Calu3 (cell line): ENCODE results near the gene KRT80. TPM values are rescaled to one million over a fixed set of nuclear protein-coding genes. Genes with fewer than 3 reads are reported as not detected.
A peak's percentile ranks its signal among the peaks of the same experiment; 100 is the strongest.

ENCODE experiments used
- BruUV-seq: library from RNA; stranded (reverse); fragments of 400-500 nt; replicated peaks from 2 replicates; lab custom pipeline; 2021; lab: Mats Ljungman, UMichigan
- CTCF ChIA-PET: fragments of 300-600 bp; sonication (Branson Sonifier 250); formaldehyde crosslinking; loops from one replicate; lab custom pipeline; 2022; ENCODE audit warnings: antibody characterized with exemption; lab: Charles Lee
- DNase-seq: peaks from one replicate; pipeline ENCODE4 v3.0.0; 2022
- H3K27ac Mint-ChIP-seq: one replicate; pipeline ENCODE4 v1.8.0; 2022; ENCODE audit warnings: mixed read lengths; ENCODE audit not compliant: unreplicated experiment
- H3K27me3 Mint-ChIP-seq: one replicate; pipeline ENCODE4 v1.8.0; 2022; ENCODE audit warnings: mixed read lengths; ENCODE audit not compliant: unreplicated experiment
- H3K36me3 Mint-ChIP-seq: one replicate; pipeline ENCODE4 v1.8.0; 2022; ENCODE audit warnings: mild to moderate bottlenecking, moderate library complexity, mixed read lengths; ENCODE audit not compliant: insufficient read depth, unreplicated experiment
- H3K4me1 Mint-ChIP-seq: one replicate; pipeline ENCODE4 v1.8.0; 2022; ENCODE audit warnings: mild to moderate bottlenecking, low read depth, mixed read lengths; ENCODE audit not compliant: unreplicated experiment
- H3K4me3 Mint-ChIP-seq: one replicate; pipeline ENCODE4 v1.8.0; 2022; ENCODE audit warnings: mild to moderate bottlenecking, low read depth, moderate library complexity, mixed read lengths; ENCODE audit not compliant: unreplicated experiment
- H3K9me3 Mint-ChIP-seq: one replicate; pipeline ENCODE4 v1.8.0; 2022; ENCODE audit warnings: low read depth, mixed read lengths; ENCODE audit not compliant: unreplicated experiment
- intact Hi-C: fragments of 100-400 bp; cut with micrococcal nuclease; formaldehyde crosslinking; loops from one replicate; pipeline ENCODE4 v1.10.0; 2022; ENCODE audit not compliant: unreplicated experiment
- total RNA-seq: library from RNA; stranded (reverse); gene quantifications from 2 replicates; pipeline ENCODE4 v1.2.3, GENCODE V29; 2022
- TF ChIP-seq, protein P1 (sequence below): fragments of 200-600 bp; IDR thresholded peaks from one replicate; pipeline ENCODE4 v1.8.0; 2022; ENCODE audit warnings: antibody characterized with exemption; ENCODE audit not compliant: unreplicated experiment

The KRT80 gene
- total RNA-seq, 1 experiment from 2014 or later: 45.5 TPM

DNA sequence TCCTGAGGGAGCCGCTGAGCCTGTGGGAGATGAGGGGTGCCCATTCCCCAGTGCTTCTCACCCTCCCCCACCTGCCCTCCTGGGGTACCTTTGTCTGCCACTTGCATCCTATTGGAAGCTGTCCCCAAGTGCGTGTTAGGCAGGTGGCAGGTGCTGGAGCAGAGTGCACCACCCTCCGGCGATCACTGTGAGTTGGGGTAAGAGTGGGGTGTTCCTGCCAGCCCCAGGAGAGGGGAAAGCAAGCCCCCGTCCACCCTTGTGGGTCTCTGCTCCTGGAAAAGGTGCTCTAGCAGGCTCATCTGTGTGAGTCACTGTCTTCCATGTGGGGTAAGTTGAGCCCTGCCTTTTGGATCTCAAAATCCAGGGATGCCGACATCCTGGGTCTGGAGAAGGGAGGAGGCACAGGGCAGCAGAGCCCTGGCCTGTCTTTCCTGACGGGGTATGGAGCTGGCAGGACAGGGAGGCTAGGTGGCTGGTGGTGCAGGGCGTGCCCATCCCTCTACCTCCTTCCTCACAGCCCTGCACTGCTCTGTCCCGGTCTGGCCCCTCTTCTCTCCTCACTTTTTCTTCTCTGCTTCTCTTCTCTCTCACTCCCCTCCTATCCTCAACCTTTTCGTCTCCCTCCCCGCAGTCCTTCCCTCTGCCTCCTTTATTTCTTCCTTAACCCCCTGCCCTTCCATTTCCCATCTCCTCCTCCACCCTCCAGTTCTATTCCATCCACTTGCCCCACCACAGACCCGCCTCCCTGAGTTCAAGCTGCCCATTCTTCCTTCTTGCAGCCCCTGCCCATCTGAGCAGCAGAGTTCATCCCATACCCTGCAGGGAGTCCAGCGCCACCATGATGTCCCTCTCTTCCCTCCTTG lies 21.1 kb upstream of the KRT80 start:
- Mint-ChIP-seq H3K4me1 (peaks cover 62% of the 10 kb centered on the region), H3K27me3 (no peaks in the 10 kb centered on the region), H3K4me3 (no peak overlapping the region), H3K9me3 (no peaks in the 10 kb centered on the region), H3K36me3 (peaks cover 24% of the 10 kb centered on the region), H3K27ac (peak overlapping the region; percentile 31)
- no peak for DNase-seq
- BruUV-seq: no TSS peak
- CTCF ChIA-PET: interaction anchor here (0.7 to 1.5 kb wide), 6 partner anchors 21 to 115 kb away, joined by 3 to 9 read pairs (median 4); partner anchors contain the start of gene KRT80
- TF ChIP-seq, protein P1, sequence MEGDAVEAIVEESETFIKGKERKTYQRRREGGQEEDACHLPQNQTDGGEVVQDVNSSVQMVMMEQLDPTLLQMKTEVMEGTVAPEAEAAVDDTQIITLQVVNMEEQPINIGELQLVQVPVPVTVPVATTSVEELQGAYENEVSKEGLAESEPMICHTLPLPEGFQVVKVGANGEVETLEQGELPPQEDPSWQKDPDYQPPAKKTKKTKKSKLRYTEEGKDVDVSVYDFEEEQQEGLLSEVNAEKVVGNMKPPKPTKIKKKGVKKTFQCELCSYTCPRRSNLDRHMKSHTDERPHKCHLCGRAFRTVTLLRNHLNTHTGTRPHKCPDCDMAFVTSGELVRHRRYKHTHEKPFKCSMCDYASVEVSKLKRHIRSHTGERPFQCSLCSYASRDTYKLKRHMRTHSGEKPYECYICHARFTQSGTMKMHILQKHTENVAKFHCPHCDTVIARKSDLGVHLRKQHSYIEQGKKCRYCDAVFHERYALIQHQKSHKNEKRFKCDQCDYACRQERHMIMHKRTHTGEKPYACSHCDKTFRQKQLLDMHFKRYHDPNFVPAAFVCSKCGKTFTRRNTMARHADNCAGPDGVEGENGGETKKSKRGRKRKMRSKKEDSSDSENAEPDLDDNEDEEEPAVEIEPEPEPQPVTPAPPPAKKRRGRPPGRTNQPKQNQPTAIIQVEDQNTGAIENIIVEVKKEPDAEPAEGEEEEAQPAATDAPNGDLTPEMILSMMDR: no peak
- intact Hi-C loops: no loop called here

DNA sequence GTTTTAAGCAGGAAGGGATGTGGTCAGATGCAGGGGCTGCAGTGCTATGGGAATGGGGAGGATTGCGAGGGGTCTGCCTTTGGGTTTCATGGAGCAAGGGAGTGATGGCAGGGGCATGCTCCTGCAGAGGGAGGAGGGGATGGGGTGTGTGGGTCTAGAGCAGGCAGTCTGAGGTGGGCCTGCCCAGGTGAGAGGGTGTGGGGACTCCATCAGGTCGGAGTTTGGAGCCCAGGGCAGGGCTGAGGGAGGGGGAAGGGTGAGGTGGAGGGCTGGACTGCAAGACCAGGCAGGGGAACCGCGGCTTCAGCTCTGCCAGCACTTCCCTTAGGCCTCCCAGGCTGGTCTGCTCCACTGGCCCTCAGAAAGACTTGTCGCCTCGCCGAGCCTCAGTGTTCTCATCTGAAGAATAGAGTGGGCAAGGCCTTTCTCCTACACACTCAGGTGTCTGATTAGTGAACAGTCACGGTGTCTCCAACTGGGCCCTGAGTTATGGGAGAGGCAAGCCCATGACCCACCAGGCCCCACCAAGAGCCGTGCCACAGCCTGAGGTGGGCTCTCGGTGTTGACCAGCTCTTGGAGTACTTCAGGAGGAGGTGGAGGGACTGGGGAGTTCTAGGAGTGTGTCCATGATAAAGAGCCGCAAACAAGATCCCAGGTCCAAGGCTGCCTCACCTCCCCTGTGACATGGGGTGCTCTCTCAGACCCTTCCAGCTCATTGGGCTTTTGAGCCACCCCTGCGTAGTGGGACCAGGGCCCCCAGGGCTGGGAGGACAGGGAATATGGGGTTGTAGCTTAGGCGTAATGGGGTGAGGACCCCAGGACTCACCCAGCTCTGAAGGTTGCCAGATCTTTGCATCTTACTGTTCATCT lies 20.1 kb upstream of the KRT80 start:
- no TSS peak for BruUV-seq
- Mint-ChIP-seq H3K4me3 (no peak overlapping the region), H3K27ac (peak overlapping the region; percentile 27), H3K9me3 (no peaks in the 10 kb centered on the region), H3K36me3 (peaks cover 19% of the 10 kb centered on the region), H3K27me3 (no peaks in the 10 kb centered on the region), H3K4me1 (peaks cover 72% of the 10 kb centered on the region)
- TF ChIP-seq, protein P1: no peak
- no peak for DNase-seq
- CTCF ChIA-PET: interaction anchor here (0.7 kb wide), 1 partner anchor 30 kb away, joined by 3 read pairs; no protein-coding TSS in a partner anchor
- intact Hi-C loops: no loop called here

GRCh38 chr12:52210925-52211650 lies 19.3 kb upstream of the KRT80 start:
- intact Hi-C loops: no loop called here
- Mint-ChIP-seq H3K27ac (peak overlapping the region; percentile 27), H3K4me3 (no peak overlapping the region), H3K9me3 (no peaks in the 10 kb centered on the region), H3K4me1 (peaks cover 80% of the 10 kb centered on the region), H3K27me3 (no peaks in the 10 kb centered on the region), H3K36me3 (peaks cover 22% of the 10 kb centered on the region)
- CTCF ChIA-PET: no interaction called here
- TF ChIP-seq, protein P1: no peak
- no TSS peak for BruUV-seq
- DNase-seq: no peak
